ENCODE data around the gene SSRP1.
"Not testable (repeated sequence)": the region's sequence is repeated elsewhere in the genome, so short reads cannot be mapped to it uniquely, and the experiment has no call there.

SSRP1 gene

GRCh38 chr11:57299150-57299737, 36.4 kb downstream of the SSRP1 start:
- H3K4me3 ChIP-seq (ENCODE audit: low read length), result no peak overlapping the region
- TF ChIP-seq ZNF274 (IDR thresholded peaks at IDR 0.05; ENCODE audit: low read depth, low read length), result no peak

- H3K4me3 ChIP-seq (ENCODE audit: low read length), result no peak overlapping the region
- TF ChIP-seq ZNF274 (IDR thresholded peaks at IDR 0.05; ENCODE audit: low read depth, low read length), result no peak
Observed at GRCh38 chr11:57297221-57297620, 38.5 kb downstream of the SSRP1 start.

GRCh38 chr11:57296205-57296604, 39.5 kb downstream of the SSRP1 start:
- H3K4me3 ChIP-seq (ENCODE audit: low read length), result not testable (repeated sequence)

GRCh38 chr11:57294225-57295131, 41.2 kb downstream of the SSRP1 start:
- no peak overlapping the region for H3K4me3 ChIP-seq (ENCODE audit: low read length)
- TF ChIP-seq ZNF274 (IDR thresholded peaks at IDR 0.05; ENCODE audit: low read depth, low read length), result no peak

- H3K4me3 ChIP-seq (ENCODE audit: low read length), result no peak overlapping the region
- TF ChIP-seq ZNF274 (IDR thresholded peaks at IDR 0.05; ENCODE audit: low read depth, low read length), result no peak
Observed at GRCh38 chr11:57290288-57290687, 45.4 kb downstream of the SSRP1 start.

- no peak overlapping the region for H3K4me3 ChIP-seq (ENCODE audit: low read length)
- TF ChIP-seq ZNF274 (IDR thresholded peaks at IDR 0.05; ENCODE audit: low read depth, low read length), result no peak
Observed at GRCh38 chr11:57288771-57289579, 46.7 kb downstream of the SSRP1 start.

GRCh38 chr11:57287884-57288283, 47.8 kb downstream of the SSRP1 start:
- H3K4me3 ChIP-seq (ENCODE audit: low read length), result no peak overlapping the region
- no peak for TF ChIP-seq ZNF274 (IDR thresholded peaks at IDR 0.05; ENCODE audit: low read depth, low read length)

- no peak for TF ChIP-seq ZNF274 (IDR thresholded peaks at IDR 0.05; ENCODE audit: low read depth, low read length)
- no peak overlapping the region for H3K4me3 ChIP-seq (ENCODE audit: low read length)
Observed at GRCh38 chr11:57283231-57283990, 52.3 kb downstream of the SSRP1 start.

GRCh38 chr11:57281546-57281945, 54.1 kb downstream of the SSRP1 start:
- not testable (repeated sequence) for H3K4me3 ChIP-seq (ENCODE audit: low read length)

GRCh38 chr11:57279116-57279515, 56.6 kb downstream of the SSRP1 start:
- H3K4me3 ChIP-seq (ENCODE audit: low read length), result no peak overlapping the region
- TF ChIP-seq ZNF274 (IDR thresholded peaks at IDR 0.05; ENCODE audit: low read depth, low read length), result no peak

GRCh38 chr11:57278721-57279095, 57.0 kb downstream of the SSRP1 start:
- no peak for TF ChIP-seq ZNF274 (IDR thresholded peaks at IDR 0.05; ENCODE audit: low read depth, low read length)
- H3K4me3 ChIP-seq (ENCODE audit: low read length), result no peak overlapping the region

GRCh38 chr11:57277845-57278720, 57.6 kb downstream of the SSRP1 start:
- H3K4me3 ChIP-seq (ENCODE audit: low read length), result no peak overlapping the region
- TF ChIP-seq ZNF274 (IDR thresholded peaks at IDR 0.05; ENCODE audit: low read depth, low read length), result no peak

GRCh38 chr11:57276971-57277675, 58.6 kb downstream of the SSRP1 start:
- no peak for TF ChIP-seq ZNF274 (IDR thresholded peaks at IDR 0.05; ENCODE audit: low read depth, low read length)
- no peak overlapping the region for H3K4me3 ChIP-seq (ENCODE audit: low read length)
